HG03135 (cell line): Measurements from ENCODE around the gene RAB11FIP2.

ENCODE experiments used
- ATAC-seq: cut with Tn5 transposase; IDR thresholded peaks from one replicate; pipeline ENCODE4 v1.9.1; 2021; ENCODE audit warnings: mild to moderate bottlenecking, moderate library complexity; ENCODE audit not compliant: unreplicated experiment

RAB11FIP2 gene

DNA sequence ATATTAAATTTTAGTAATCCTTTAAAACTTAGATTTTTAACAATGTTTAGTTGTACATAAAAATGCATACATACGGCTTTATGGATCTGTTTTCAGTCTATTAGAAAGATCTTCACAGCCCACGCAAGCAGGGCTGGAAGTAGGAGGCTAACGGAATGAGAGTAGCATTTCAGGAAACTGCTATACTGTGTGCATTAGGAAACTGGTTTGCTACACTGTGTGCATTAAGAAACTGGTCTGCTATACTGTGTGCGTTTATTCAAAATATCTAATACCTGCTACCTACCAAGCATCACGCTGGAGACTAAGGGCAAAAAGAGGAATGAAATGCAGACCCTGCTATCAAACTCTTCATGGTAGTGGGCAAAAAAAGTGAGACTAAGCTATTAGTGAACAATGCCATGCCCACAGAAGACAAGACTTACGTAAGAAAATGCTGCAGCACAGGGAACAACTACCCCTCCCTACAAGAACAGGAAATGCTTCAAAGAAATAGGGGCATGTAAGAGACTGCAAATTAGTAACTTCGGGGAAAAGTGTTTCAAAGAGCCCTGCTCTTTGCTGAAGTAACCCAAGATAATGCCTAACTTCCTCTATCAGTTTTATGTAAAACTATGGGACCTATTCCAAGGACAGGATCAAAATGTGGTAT lies 11.3 kb downstream of the RAB11FIP2 start:
- no peak for ATAC-seq

DNA sequence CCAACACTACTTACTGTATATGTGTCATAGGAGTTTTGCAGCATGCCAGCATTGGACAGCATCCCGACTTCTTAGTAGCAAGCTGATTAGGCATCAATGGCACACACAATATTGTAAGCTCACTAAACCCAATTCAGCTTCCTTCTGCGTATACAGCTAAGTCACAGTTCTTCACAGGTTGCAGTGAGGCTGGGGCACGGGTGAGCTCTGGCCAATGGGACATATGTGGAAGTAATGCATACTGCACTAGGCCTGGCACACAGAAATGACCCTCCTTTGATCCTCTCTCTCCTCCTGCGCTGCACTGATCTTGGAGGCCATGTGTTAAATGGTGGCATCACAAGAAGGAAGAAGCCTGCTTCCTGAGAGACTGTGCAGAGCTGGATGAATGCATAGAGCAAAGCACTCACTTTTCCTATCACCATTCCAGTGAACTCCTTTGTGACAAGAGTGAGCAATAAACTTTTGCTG lies 11.9 kb downstream of the RAB11FIP2 start:
- no peak for ATAC-seq

DNA sequence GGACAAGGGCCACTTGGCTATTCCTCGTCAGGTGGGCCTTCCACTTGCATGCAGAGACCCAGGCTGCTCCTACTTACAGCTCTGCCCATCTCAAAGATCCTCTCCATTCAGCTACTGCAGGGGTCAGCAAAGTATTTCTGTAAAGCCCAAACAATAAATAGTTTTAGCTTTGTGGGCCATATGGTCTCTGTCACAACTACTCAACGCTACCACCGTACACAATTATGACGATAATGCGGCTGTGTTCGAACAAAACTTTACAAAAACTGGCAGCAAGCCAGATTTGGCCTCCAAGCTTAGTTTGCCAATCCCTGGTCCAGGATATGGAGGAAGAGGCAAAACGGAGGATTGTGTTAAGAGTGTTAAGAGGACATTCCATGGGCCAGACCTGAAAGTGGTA lies 12.8 kb downstream of the RAB11FIP2 start:
- no peak for ATAC-seq

DNA sequence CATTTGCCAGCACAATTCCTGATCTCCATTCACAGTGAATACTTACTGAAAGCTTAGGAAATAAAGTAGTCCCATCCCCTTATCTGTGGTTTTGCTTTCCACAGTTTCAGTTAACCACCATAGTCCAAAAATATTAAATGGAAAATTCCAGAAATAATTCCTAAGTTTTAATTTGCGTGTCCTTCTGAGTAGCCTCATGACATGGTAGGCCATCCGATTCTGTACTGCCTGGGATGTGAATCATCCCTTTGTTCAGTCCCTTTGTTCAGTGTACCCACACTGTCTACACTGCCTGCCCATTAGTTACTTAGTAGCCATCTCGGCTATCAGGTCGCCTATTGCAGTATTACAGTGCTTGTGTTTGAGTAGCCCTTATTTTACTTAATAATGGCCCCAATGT lies 14.2 kb downstream of the RAB11FIP2 start:
- ATAC-seq, result no peak

DNA sequence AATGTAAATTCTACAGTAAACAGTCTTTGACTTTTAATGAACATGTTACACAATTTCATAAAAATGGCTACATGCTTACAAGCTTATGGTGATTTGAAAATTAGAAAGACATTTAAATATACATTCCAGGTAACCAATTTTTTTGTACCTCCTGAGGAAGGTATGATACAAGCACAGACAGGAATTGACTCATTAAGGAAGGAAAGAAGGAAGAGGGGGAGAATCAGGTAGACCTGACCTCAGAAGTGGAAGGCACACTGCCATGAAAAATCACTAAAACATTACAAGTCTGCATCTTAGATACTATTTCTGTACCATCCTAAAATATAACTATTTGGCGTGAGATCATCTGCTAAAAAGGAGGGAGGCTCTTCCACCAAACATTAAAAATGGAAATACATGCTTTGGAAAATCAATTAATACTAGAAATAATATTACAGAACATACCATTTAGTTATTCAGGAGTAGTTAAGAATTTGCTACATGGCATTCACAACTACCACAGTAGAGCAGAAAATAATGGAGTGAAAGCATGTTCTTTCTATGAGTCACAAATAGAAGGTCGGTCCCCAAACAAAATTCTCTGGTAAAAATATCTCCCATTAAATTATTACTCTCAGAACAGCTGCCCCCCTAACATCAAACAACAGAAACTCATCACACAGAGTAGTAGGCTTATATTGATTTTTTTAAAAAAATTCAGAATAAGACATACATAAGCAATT lies 15.2 kb downstream of the RAB11FIP2 start:
- ATAC-seq, result no peak

DNA sequence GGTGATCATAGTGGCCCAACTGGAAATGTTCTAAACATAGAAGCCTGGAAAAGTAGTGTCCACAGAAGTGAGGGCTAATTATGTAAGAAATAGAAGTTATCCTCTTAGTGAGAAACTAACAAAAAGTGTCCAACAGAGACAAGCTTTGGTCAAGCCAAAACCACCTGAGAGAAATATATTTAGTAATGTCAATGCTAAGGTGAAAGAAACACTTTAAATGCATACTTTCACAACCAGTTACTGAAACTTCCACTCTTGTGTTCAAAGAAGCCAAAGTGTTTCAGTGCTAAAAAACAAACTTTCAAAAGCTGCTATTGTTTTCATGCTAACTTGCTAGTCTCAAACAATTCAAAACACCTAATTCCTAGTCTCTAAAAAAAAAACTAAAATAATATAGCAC lies 18.1 kb downstream of the RAB11FIP2 start:
- peak; percentile 95 for ATAC-seq

DNA sequence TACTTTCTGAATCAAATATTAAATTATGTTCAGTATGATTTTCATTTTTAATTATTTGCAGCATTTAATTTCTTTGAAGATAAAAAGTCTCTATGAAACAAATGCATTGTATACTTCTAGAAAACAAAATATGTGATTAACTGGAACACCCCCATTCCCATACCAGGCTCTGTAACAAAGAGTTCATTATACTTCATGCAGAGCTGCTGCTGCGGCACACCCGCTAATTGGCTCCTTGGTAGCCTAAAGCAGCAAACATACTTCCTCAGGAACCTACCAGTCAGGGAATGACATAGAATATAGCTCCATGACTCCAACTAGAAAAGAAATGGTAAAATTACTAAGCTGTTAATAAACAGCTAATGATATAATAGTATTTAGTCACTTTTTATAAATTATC lies 19.3 kb downstream of the RAB11FIP2 start:
- no peak for ATAC-seq

DNA sequence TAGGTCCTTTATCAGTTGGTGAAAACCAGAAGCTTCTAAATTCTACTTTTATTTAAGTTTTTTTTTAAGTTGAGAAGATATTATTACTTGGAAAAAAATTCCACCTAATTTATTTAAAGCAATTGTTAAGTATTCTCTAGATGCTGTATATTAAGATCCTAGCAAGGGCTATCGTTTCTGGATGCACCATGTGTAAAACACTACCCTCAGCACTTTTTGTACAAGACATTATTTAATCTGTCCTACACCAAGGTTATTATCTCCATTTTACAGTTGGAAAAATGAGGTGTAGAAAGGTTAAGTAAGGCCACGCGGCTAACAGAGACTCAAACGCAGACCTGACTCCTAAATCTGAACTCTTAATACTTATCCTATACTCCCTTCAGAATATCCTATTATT lies 19.8 kb downstream of the RAB11FIP2 start:
- ATAC-seq, result no peak

DNA sequence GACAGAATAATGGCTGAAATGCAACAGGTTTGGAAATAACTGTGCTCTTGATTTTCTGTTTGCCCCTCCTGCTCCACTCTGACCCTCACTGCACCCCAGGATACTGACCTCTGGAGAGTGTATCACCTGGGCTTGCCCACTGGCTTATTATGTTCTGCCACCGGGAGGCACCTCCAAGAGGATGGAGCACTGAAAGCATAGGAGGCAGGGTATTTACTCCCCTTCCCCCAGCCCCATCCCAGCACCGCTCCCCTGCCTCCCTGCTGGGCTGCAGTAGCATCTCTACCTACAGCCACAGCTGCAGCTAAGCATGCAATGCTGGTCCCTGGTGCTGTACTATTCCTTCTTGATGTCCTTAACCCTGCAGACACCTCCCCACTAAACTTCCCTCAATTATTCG lies 26.4 kb downstream of the RAB11FIP2 start:
- no peak for ATAC-seq

DNA sequence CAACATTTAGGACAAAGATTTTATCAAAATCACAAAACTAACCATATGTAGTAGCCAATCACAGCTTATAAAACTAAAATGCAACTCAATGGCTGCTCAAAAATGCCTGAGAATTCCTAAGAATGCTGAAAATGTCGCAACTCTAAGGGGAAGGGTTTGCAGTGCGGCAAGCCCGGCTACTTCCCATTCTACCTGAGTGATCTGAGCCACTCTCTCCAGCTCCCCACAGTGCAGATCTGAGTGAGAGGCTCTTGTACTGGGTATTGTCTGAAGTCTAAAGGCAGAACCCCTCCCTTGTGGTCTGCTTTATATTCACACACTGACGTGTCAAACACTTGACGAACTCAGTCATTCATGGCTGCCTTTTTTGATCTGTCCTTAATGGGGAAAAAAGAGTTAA lies 28.9 kb downstream of the RAB11FIP2 start:
- ATAC-seq, result no peak

DNA sequence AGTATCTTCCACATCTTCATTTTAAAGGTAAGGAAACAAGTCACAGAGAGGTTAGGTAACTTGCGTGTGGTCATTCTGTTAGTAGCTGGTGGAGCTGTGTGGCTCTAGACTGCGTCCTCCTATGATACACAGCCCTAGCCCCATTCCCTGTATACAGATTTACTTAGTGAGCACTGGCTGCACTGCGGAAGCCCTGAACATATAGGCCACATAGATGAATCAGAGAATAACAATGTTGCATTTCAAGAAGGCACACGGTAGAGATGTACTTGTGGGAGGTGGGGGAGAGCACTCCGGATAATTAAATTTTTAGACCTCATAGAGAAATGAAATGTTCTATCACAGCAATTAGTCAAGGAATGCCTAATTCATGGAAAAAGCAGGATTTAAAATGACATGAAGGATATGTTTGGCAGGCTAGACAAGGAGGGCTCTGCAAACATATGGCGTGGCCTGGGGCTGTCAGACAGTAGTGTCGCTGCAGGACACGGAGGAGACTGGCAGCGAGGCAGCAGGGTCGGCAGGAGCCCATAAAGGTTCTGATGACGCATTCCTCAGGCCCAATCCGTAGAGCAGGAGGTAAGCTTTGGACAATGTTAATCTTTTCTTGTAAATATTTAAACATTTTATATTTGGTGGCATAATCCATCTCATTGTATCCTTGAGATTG lies 29.5 kb downstream of the RAB11FIP2 start:
- no peak for ATAC-seq

DNA sequence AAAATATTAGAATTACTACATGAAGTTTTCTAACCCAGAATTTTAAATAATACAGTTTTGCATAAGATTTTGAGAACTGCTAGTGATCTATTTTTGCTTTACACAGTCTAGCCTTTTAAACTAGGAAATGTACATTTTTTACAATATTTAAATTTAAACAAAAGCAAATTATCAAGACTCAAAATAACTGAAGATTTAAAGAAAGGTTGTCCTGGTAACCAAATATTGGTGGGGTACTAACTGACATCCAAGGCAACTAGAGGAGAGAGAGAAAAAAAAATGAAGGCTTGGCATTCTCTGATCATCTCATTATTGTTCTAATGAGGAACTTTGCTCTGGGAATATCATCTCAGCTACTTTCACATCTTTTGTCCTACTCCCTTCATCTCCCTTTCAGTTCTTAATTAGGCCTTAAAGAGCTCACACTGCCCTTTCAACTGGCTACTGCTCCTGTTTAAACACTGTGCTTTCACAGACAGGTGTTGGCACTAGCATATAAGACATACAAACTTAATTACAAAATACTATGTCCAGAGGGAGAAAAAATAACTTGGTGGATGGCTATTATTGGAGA lies 33.7 kb downstream of the RAB11FIP2 start:
- no peak for ATAC-seq

DNA sequence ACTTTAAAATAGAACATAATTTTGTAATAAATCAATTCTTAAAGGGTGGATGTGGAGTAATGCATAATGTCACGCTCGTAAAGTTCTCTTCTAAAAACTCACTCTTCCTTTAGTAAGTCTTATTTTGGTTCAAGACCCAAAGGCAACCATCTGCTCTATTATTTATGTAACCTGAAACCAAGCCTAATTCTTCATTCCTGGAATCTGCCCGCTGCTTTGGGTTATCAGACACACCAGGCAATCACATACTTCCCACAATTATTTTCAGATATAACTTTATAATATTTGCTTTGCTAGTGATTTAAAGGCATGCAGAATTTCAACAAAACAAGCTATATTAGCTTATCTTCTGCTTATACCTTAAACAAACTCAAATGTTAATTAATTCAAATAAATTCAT lies 39.0 kb downstream of the RAB11FIP2 start:
- no peak for ATAC-seq

DNA sequence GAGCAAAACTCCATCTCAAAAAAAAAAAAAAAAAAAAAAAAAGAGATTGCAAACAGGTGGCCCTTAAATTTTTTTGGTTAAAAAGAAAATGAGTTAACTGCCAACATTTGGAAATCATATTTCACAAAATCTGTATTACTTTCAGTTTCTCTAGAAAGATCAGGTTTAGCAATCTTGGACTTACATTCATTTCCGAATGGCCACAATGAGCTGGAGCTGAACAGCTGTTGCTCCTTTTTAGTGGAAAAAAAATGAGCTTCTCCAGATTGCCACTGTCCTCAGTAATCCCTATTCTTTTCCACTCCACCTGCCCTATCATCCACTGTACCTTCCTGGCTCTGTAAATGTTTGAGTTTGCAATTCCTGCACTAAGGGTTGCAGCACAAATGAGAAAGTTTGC lies 43.6 kb downstream of the RAB11FIP2 start:
- ATAC-seq, result no peak

DNA sequence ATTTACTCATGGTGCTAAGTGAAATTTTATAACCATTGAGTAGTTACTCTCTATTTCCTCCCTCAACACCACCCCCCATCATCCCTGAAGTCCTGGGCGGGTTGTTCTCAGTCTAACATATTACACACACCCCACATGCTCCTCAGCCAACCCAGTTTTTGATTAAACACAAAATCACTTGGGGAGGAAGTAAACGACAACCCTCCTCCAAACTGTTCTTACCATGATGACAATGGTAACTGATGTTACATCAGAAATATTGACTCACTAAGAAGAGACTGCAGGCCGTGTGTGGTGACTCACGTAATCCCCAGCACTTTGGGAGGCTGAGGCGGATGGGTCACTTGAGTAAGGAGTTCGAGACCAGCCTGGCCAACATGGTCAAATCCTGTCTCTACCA lies 44.2 kb downstream of the RAB11FIP2 start:
- no peak for ATAC-seq

DNA sequence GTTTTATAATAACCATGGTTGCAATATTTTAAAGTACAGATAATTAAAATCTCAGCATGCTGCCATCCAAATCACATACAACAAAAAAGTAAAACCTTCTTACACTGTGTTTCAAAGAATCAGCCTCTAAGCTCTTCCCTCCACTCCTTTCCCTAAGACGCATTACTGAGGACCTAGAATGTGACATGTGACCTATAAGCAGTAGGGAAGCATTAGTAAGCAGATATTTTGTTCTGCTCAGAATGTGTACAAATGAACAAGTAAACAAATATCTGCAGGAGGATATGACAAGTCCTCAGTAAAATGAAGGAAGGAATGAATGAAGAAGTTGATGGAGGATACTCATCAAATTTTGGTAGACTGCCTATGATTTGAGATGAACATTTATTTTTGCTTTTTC lies 49.1 kb downstream of the RAB11FIP2 start:
- no peak for ATAC-seq

DNA sequence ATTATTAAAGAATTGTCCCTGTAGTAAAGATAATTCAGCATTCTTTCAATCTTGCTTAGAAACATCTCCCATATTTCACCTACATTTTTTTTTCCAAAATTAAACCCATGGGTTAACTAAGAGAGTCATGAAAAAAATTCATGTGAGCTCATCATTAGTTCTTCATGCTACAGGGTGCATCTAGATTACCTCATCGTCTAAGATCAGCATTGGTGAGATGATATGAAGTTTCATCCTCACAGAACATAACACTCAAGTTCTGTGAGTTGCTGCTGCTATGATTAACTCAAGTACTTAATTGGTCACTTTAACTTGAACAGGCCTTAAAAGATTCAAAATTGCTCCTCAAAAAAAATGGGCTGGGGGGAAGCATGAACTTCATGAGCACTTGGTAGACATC lies 50.0 kb downstream of the RAB11FIP2 start:
- no peak for ATAC-seq

DNA sequence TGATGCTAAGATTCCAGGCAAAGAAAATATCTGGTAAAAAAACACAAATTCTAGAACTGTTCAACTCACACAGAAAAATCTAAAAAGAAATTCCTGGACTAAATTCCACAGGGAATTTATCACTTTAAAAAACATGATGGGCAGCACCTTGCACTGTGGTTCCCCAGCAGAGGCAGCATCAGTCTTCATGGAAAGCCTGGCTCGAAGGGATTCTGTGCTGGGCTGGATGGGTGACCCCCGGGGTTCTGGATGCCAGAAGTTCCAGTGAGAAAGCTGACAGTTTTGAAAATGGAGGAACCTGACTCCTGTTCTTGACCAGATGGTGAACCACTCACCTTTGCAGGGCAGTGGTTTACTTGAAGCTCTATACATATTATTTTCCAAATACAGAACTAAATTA lies 52.0 kb downstream of the RAB11FIP2 start:
- ATAC-seq, result no peak

DNA sequence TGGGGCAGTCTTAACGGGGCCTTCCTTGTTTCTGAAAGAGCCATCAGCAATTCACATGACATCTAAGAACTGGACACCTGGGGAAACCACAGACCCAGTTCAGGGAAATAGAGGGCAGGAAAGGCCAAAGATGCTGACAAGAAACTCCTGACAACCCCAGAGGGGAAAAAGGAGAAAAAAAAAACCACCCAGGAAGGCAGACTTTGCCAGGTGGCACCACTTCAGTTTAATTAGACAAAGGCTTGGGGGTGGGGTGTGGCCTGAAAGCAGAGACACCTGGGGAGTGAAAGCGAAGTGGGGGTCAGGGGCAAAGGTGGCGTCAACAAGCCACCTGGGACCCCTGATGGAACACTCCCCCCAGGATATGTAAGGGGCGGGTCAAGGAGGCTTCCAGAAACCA lies 53.6 kb downstream of the RAB11FIP2 start:
- ATAC-seq, result no peak

DNA sequence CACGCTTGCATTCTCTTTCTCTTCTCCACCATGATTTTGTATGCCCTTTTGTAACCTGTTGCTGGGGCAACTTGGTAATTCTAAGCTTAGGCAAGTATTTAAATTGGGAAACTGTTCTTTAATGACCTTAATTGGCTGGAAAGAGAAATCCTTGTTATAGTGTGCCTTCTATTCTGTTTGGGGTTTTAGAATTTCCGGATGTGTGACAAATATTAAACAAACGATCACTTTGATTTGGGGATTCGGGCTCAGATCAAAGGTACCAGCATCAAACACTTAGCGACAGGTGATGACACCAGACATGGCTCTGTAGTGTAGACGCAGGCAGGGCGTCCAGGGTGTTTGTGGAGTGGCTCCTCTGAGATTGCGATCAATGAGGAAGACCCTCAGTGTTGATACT lies 55.0 kb downstream of the RAB11FIP2 start:
- ATAC-seq, result no peak

DNA sequence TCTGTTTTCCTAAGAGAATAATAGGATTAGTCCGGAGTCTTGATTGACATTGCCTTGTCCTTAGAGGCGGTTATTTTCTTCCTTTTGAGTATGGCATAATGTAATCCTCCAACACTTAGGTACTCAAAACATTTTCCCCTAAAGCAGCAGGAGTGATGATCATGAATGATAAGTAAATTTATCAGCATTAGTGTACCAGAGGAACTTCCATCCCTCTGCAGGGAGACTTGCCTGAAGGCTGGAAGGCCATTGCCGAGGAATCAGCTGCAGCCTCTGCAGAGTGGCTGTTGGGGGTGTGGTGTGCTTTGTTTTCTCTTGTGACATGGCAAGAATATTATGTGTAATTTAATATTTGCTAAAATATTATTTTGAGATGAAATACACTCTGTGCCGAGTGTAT lies 56.8 kb downstream of the RAB11FIP2 start:
- ATAC-seq, result no peak

DNA sequence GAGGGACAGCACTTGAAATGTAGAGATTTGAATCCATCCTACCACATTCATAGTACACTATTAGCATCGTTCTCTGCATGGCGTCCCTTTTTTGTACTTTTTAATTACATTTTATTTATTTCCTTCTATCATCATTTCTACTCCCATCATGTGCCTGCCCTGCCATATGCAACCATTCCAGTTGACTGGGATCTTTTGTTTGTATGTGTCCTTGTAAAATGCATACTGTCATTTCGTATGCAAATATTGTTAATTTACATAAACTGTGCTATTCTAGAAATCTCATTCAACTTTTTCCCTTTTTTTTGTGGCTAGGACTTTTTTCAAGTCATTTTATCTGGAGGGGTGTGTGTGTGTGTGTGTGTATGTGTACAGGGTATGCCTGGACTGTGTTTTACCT lies 57.9 kb downstream of the RAB11FIP2 start:
- no peak for ATAC-seq
